ENCODE measurements around the gene ARHGEF17. TPM values are rescaled to one million over a fixed set of nuclear protein-coding genes. Genes with fewer than 3 reads are reported as not detected.

Gene ARHGEF17
- total RNA-seq, 1 experiment from 2014 or later = 8.8 TPM

- peak; percentile 59 for DNase-seq (ENCODE audit: low read depth)
Observed at GRCh38 chr11:73404048-73404447, 96.0 kb downstream of the ARHGEF17 start.

GRCh38 chr11:73404506-73405145 lies 96.5 kb downstream of the ARHGEF17 start:
- DNase-seq (ENCODE audit: low read depth) = no peak

- no peak for DNase-seq (ENCODE audit: low read depth)
Observed at GRCh38 chr11:73405146-73405510, 97.1 kb downstream of the ARHGEF17 start.

- no peak for DNase-seq (ENCODE audit: low read depth)
Observed at GRCh38 chr11:73406131-73406530, 98.1 kb downstream of the ARHGEF17 start.

- DNase-seq (ENCODE audit: low read depth) = no peak
Observed at GRCh38 chr11:73406619-73407018, 98.5 kb downstream of the ARHGEF17 start.

- no peak for DNase-seq (ENCODE audit: low read depth)
Observed at GRCh38 chr11:73409431-73409830, 101.4 kb downstream of the ARHGEF17 start.

GRCh38 chr11:73410627-73411026 lies 102.6 kb downstream of the ARHGEF17 start:
- DNase-seq (ENCODE audit: low read depth) = no peak

GRCh38 chr11:73411031-73411430 lies 103.0 kb downstream of the ARHGEF17 start:
- DNase-seq (ENCODE audit: low read depth) = no peak

GRCh38 chr11:73412308-73412707 lies 104.2 kb downstream of the ARHGEF17 start:
- peak; percentile 76 for DNase-seq (ENCODE audit: low read depth)

GRCh38 chr11:73413256-73413655 lies 105.2 kb downstream of the ARHGEF17 start:
- no peak for DNase-seq (ENCODE audit: low read depth)

- no peak for DNase-seq (ENCODE audit: low read depth)
Observed at GRCh38 chr11:73414977-73415651, 107.0 kb downstream of the ARHGEF17 start.

GRCh38 chr11:73415854-73416615 lies 108.0 kb downstream of the ARHGEF17 start:
- no peak for DNase-seq (ENCODE audit: low read depth)

GRCh38 chr11:73416786-73417185 lies 108.7 kb downstream of the ARHGEF17 start:
- peak; percentile 29 for DNase-seq (ENCODE audit: low read depth)

Other genes starting within 250 kb of the ARHGEF17 start
- gene FCHSD2, start 166.0 kb upstream of the ARHGEF17 start, total RNA-seq (2014; rRNA removed; shearing (Covaris generic)) = 4.4 and 5.6 TPM in 2 replicates
- 0.05 TPM in 1 of 2 replicates, not detected in the other for gene P2RY2, start 90.0 kb upstream of the ARHGEF17 start, total RNA-seq (2014; rRNA removed; shearing (Covaris generic))
- gene P2RY6, start 35.9 kb upstream of the ARHGEF17 start, total RNA-seq (2014; rRNA removed; shearing (Covaris generic)) = 0.33 TPM in 1 of 2 replicates, not detected in the other
- 13.4 and 15.1 TPM in 2 replicates for gene RELT, start 68.1 kb downstream of the ARHGEF17 start, total RNA-seq (2014; rRNA removed; shearing (Covaris generic))

All from HT1080 (cell line).